Left renal pelvis (tissue), 4 donors: Measurements from ENCODE around the gene SYNGR3. TPM values are rescaled to one million over a fixed set of nuclear protein-coding genes. Genes with fewer than 3 reads are reported as not detected.

ENCODE experiments used
- DNase-seq, 4 donors: peaks; one replicate each; pipeline ENCODE4 v3.0.0-alpha.2; 2013; ENCODE audit warnings: low read depth in 4 of 4, low spot score in 3 of 4
- polyA plus RNA-seq, 4 donors: library from polyadenylated mRNA; unstranded; fragments of 120-200 nt; gene quantifications; one replicate each; pipeline ENCODE4 v1.2.1, GENCODE V29; 2013; ENCODE audit not compliant: insufficient read length in 4 of 4

SYNGR3 gene
- polyA plus RNA-seq, 4 donors, result 1.7 to 3.1 (median 1.9) TPM

GRCh38 chr16:1976216-1976520 is 13.6 kb upstream of the SYNGR3 start:
- DNase-seq, result no peak

DNA sequence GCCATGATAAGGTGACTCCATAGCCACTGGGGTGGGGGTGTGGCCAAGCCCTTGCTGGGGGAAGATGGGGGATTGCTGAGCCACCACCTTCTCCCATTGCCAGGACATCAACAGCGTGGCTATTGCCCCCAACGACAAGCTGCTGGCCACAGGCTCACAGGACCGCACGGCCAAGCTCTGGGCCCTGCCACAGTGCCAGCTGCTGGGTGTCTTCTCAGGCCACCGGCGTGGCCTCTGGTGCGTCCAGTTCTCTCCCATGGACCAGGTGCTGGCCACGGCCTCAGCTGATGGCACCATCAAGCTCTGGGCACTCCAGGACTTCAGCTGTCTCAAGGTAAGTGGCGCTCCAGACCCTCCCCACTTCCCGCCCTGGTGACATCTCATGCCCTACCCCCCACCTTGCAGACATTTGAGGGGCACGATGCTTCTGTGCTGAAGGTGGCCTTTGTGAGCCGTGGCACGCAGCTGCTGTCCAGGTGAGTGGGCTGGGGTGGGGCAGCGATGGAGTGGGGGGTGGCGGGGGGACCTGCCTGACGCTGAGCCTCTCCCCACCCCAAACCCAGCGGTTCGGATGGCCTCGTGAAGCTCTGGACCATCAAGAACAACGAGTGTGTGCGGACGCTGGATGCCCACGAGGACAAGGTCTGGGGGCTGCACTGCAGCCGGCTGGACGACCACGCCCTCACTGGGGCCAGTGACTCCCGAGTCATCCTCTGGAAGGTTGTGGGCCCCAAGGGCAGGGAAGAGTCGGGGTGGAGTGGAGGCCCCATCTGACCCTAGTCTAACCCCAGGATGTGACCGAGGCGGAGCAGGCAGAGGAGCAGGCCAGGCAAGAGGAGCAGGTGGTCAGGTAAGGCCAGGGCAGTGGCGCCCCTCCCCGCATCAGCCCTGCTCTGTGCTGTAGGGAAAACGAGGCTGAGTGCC is 12.6 kb upstream of the SYNGR3 start:
- no peak for DNase-seq

GRCh38 chr16:1977875-1978268 is 11.9 kb upstream of the SYNGR3 start:
- DNase-seq, result no peak

DNA sequence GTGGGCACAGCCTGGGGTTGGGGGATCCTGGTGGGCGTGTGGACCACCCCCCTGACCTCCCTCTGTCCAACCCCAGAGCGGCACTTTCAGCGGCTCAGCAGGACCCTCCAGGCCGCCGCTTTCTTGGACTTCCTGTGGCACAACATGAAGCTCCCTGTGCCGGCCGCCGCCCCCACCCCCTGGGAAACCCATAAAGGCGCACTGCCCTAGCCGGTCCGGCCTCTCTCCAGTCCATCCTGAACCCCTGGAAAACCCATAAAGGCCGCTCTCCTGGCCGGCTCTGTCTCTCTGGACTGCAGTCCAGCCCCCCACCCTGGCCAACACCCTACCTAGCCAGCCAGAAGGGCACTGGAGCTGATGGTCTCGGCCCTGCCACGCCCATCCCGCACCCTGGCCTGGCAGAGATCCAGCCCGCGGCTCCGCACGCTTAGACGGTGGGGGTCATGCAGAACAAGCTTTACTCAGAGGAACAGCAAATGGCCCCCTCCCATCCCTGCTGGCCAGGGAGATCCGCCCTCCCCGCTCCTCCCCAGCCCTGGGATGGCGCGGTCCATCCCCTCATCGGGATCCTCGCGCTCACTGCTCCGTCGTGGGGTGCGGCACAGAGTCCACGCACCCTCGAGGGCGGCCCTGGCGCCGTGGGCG is 11.2 kb upstream of the SYNGR3 start:
- DNase-seq, result no peak

GRCh38 chr16:1979271-1980029 is 10.3 kb upstream of the SYNGR3 start:
- DNase-seq, result no peak

DNA sequence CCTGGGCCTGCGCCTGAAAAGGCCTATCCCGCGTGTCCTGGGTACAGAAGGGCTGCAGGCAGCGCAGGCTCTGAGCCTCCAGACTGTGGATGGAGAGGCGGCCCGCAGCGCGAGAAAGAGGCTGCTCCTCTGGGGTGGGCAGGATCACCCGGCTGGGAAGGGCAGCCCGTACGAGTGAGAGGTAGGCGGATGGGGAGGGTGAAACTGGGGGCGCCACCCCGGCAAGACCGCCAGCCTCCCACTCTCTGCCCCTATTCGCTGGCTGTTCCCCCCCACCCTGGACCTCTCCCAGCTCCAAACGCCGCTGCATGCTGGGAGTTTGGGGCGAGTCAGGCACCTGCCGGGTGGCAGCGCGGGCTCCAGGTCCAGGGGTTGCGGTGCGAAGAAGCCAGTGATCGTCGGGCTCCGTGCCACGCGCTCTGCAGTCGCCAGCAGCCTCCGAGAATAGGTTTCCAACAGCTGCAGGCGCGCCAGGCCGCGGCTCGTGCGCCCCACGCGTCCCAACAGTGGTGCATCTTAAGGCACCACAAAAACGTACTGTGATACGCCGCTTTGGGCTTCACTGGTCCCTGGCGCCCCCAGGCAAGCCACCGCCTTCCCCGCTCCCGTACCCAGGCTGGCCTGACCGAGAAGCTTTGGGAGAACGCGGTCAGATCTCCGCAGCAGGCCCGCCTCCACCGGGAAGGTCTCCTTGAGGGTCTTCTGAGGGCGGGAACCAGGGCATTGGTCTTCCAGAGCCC is 9.6 kb upstream of the SYNGR3 start:
- no peak for DNase-seq

GRCh38 chr16:1980770-1981087 is 9.0 kb upstream of the SYNGR3 start:
- DNase-seq, result no peak

DNA sequence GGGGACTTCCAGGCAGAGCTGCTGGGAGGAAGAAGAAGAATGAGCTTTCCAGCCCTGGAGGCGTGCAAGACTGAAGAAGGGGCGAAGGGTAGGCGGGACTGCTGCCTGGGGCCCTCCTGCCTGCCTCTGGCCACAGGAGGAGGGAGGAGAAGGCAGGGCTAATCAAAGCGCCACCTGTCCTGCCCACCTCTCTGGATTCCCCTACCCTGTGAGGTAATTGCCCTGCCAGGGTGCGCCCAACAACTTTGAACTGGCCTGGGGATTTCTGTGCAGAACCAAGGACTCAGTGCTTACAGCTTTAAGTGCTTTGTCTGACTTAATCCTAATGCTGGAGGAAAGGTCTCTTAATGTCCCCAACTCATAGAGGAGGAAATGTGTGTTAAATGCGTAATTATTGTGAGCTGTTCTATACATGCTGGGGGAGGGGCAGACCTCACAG is 8.4 kb upstream of the SYNGR3 start, which contains the start of gene NOXO1:
NOXO1 (minus strand) TSS at position 72 of the 439 bp plus-strand sequence. CDS start 290 bp downstream, outside the sequence.
- no peak for DNase-seq

DNA sequence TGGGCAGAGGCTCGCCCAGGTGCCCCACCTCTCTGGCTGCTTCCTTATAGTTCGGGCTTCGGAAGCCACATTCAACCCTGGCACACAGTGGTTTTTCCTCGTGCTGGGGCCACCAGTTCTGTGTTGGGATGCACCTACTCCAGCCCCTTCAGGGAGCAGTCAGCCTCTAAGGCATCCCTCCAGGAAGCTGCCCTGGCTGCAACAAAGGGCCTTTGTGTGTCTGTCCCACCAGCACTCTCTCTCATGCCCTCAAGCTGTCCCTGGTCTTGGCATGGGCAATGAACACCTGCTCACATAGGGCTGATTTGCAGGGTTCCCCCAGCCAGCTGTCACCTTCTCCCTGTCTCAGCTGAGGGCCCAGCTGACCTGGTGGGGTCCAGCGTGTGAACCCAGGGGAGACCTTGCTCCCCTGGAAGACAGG is 7.7 kb upstream of the SYNGR3 start:
- DNase-seq, result no peak

DNA sequence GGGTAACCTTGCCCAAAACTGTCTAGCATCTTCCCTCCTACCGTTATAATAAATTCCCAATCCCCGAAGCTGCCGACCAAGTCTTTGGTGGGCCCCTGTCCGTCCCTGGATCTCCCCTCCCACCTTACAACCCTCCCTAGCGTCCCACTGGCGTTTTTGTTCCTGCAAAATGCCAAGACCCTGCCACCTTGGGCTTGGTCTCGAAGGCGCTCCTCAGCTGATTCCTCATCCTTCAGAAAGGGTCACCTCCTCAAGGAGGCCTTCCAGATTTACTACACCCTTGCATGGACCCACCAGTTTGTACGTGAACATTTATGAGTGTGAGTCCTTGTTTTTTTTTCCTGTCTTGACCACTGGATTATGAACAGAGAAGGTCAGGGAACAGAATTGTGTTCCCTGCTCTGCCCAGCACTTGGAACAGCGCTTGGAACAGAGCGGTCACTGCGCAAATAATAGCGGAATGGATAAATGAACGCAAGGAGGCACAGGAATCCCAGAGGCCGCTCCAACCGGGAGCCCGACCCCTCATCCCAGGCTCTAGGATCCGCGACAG is 6.7 kb upstream of the SYNGR3 start:
- no peak for DNase-seq

DNA sequence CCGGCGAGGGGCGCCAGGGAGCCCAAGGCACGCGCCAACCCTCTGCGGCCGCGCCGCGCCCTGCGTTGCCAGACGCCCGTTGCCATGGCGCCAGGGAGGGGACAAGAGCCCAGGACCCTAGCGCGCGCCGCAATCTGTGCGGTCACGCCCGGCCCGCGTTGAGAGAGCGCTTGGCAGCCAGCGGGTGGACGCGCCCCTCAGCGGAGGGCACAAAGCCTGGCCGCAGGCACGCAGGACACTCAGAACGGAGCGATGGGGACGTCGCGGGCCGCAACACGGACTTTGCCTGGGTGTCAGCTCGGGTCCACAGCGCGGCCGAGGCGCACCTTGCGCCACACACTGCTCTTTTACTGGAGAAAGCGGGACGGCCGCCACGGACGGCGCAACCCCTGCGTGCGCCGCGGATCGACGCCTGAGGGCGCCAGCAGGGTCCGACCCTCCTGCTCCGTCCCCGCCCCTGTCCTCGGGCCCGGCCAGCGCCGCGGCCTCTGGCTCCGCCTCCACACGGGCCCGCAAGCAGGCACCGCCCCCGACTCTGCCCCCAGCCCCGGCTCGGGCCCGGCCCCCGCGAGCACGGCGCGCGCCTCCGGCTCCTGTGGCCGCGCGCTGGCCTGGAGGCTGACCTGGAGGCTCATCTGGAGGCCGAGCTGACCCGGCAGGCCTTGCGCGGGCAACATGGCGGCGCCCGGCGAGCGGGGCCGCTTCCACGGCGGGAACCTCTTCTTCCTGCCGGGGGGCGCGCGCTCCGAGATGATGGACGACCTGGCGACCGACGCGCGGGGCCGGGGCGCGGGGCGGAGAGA is 6.0 kb upstream of the SYNGR3 start, which contains the start of gene GFER:
GFER (plus strand) TSS at position 650 of the 803 bp plus-strand sequence; CDS start at position 676, 26 bp downstream.
- peak; percentile 64 to 84 (median 84) for DNase-seq

- no peak for DNase-seq
Measured at GRCh38 chr16:1984347-1985225, 5.2 kb upstream of the SYNGR3 start.

DNA sequence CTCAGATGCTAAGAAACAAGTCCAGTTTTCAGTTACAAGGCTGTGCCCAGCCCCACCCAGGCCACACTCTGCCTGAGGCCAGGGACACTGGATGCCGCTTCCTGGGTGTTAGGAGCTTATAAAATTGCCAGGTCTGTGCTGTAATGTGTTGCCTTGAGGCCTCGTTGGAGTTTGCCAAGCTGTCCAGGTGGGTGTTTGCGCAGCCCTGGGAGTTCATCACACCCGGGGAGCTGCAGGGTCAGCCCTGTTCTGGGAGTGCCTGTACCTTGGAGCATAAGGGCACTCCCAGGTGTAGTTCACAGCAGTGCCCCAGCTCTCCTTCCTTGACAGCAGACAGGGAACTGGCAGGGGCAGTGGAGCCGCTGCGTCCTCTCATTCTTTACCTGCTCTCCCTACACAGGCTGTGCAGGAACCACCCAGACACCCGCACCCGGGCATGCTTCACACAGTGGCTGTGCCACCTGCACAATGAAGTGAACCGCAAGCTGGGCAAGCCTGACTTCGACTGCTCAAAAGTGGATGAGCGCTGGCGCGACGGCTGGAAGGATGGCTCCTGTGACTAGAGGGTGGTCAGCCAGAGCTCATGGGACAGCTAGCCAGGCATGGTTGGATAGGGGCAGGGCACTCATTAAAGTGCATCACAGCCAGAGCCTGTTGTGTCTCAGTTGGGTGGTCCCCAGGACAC is 4.2 kb upstream of the SYNGR3 start:
- DNase-seq, result no peak

GRCh38 chr16:1987198-1987597 is 2.6 kb upstream of the SYNGR3 start:
- no peak for DNase-seq

- DNase-seq, result no peak
Measured at GRCh38 chr16:1990101-1990350, 256 bp downstream of the SYNGR3 start.

DNA sequence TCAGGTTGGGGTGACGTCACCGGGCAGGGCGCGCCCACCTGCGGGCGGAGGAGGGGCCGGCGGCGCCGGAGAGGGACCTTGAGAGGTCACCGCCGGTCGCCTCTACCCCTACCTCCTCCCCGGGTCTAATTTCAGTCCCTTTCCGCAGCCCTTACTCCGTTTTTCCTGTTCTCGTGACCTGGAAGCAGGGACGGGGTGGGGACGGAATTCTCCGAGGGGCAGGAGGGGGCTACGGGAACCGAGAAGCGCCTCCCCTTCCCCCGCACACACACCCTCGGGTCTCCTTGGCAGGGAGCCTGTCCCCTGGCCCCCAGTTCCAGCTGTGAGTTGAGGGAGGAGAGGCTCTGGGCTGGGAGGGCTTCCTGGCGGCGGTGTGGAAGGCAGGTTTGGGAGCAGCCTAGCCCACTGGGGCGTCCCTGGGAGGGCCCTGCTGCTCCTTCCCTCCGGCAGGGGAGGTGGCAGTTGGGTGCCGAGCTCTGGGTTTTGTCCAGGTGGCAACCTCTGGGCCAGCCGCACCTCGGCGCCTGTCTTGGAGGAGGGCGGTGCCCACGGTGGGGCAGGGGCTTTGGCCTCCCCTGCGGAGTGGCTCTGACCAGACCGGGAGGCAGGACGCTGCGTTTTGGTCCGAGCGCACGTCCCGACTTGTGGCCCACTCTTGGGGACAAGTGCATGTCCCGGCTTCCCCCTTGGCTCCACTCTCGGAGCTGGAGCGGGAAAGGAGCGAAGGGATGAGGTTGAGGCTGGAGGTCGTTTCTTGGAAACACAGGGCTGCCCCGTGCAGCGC is 773 bp downstream of the SYNGR3 start:
- no peak for DNase-seq

- no peak for DNase-seq
Measured at GRCh38 chr16:1991135-1991551, 1.4 kb downstream of the SYNGR3 start.
